Endothelial cell of umbilical vein (primary cell): ENCODE results near the gene TMEM266. TPM values are rescaled to one million over a fixed set of nuclear protein-coding genes. Genes with fewer than 3 reads are reported as not detected.

Experiments
- BruUV-seq: library from RNA; stranded (reverse); fragments of 400-500 nt; replicated peaks from 2 replicates; lab custom pipeline; 2021; lab: Mats Ljungman, UMichigan
- CTCF ChIA-PET: fragments of 300-600, 350-600 bp; sonication (Branson Sonifier 250); formaldehyde crosslinking; loops from one replicate; lab custom pipeline; 2021; ENCODE audit warnings: antibody characterized with exemption, inconsistent platforms; lab: Charles Lee
- POLR2A ChIA-PET: fragments of 300-600, 350-600 bp; sonication (Branson Sonifier 250); formaldehyde crosslinking; loops from one replicate; lab custom pipeline; 2021; ENCODE audit warnings: antibody characterized with exemption, inconsistent platforms; lab: Charles Lee
- DNase-seq: peaks from one replicate; pipeline ENCODE4 v3.0.0-alpha.2; 2011; ENCODE audit warnings: low read depth, low spot score
- FAIRE-seq: peaks from 2 replicates; lab custom pipeline; 2011; peaks lifted over from hg19 to GRCh38; lab: Jason Lieb, UNC
- H2AFZ ChIP-seq: 2 replicates; pipeline ENCODE4 v1.6.0; 2012; ENCODE audit warnings: low read depth, low read length, control low read depth, inconsistent platforms
- H3K27ac ChIP-seq: 2 replicates; pipeline ENCODE4 v1.5.1; 2011; ENCODE audit warnings: low read depth, mild to moderate bottlenecking, control low read depth, low read length, moderate library complexity; ENCODE audit not compliant: insufficient read depth
- H3K27me3 ChIP-seq, 2 experiments: 2 replicates each; pipeline versions ENCODE4 v1.6.0 to v1.6.1; 2011; ENCODE audit warnings: low read length in 2 of 2, mixed read lengths in 1 of 2; ENCODE audit not compliant: control insufficient read depth in 2 of 2, insufficient read depth in 2 of 2
- H3K36me3 ChIP-seq, 2 experiments: 2 replicates in 1 of 2; 3 replicates in 1 of 2; pipeline ENCODE4 v1.5.1; 2011; ENCODE audit warnings: low read length in 2 of 2, mild to moderate bottlenecking in 1 of 2, moderate library complexity in 1 of 2; ENCODE audit not compliant: control insufficient read depth in 2 of 2, insufficient read depth in 2 of 2; ENCODE audit errors: extremely low read depth in 1 of 2
- H3K4me1 ChIP-seq: 3 replicates; pipeline ENCODE4 v1.5.1; 2011; ENCODE audit warnings: mild to moderate bottlenecking, low read length; ENCODE audit not compliant: control insufficient read depth, insufficient read depth; ENCODE audit errors: extremely low read depth
- H3K4me2 ChIP-seq: 2 replicates; pipeline ENCODE4 v1.6.1; 2011; ENCODE audit warnings: low read length, control low read depth, mixed read lengths; ENCODE audit not compliant: insufficient read depth
- H3K4me3 ChIP-seq, 3 experiments: fragments of 200-600 bp in 1 of 3; sonication (generic), shearing (Covaris generic) in 1 of 3; replicated peaks in 1 of 3; 2 replicates each; pipeline ENCODE4 v1.5.1; 2011 to 2016; ENCODE audit warnings: control low read depth in 3 of 3, low read length in 3 of 3, mild to moderate bottlenecking in 2 of 3, inconsistent platforms in 1 of 3, low read depth in 1 of 3, moderate library complexity in 1 of 3; ENCODE audit not compliant: insufficient read depth in 1 of 3
- H3K79me2 ChIP-seq: 2 replicates; pipeline ENCODE4 v1.6.0; 2012; ENCODE audit warnings: low read length, inconsistent platforms; ENCODE audit not compliant: control insufficient read depth, insufficient read depth
- H3K9ac ChIP-seq: replicated peaks from 2 replicates; pipeline ENCODE3; 2011; ENCODE audit warnings: low read length, control low read depth; ENCODE audit not compliant: insufficient read depth; ENCODE audit errors: extremely low read depth
- H3K9me1 ChIP-seq: replicated peaks from 3 replicates; pipeline ENCODE4 v1.6.0; 2011; ENCODE audit warnings: mild to moderate bottlenecking, low read length; ENCODE audit not compliant: control insufficient read depth, insufficient read depth; ENCODE audit errors: extremely low read depth
- H3K9me3 ChIP-seq: replicated peaks from 2 replicates; pipeline ENCODE4 v1.5.1; 2012; ENCODE audit warnings: low read length, inconsistent platforms; ENCODE audit not compliant: control insufficient read depth, insufficient read depth
- H4K20me1 ChIP-seq: replicated peaks from 2 replicates; pipeline ENCODE3; 2011; ENCODE audit warnings: mild to moderate bottlenecking, low read length; ENCODE audit not compliant: control insufficient read depth, insufficient read depth; ENCODE audit errors: extremely low read depth
- CTCF ChIP-seq, 2 donors: IDR thresholded peaks; 1 replicate in 1 of 2; 2 replicates in 1 of 2; pipeline ENCODE4 v1.5.1; 2011; ENCODE audit warnings: low read length in 2 of 2, mild to moderate bottlenecking in 2 of 2, moderate library complexity in 2 of 2, control low read depth in 1 of 2, inconsistent platforms in 1 of 2, low read depth in 1 of 2; ENCODE audit not compliant: insufficient read depth in 1 of 2; ENCODE audit errors: extremely low read depth in 1 of 2
- EZH2 ChIP-seq: IDR thresholded peaks from 2 replicates; pipeline ENCODE4 v1.6.1; 2012; ENCODE audit warnings: borderline replicate concordance, low read depth, mild to moderate bottlenecking, moderate library complexity, low read length, inconsistent platforms; ENCODE audit not compliant: severe bottlenecking
- GATA2 ChIP-seq: IDR thresholded peaks from 2 replicates; pipeline ENCODE4 v1.7.0; 2011; ENCODE audit warnings: low read depth, mild to moderate bottlenecking, moderate library complexity, mixed read lengths, low read length; ENCODE audit not compliant: insufficient read length, insufficient read depth
- JUN ChIP-seq: IDR thresholded peaks from 2 replicates; pipeline ENCODE4 v1.6.1; 2011; ENCODE audit warnings: borderline replicate concordance, low read depth; ENCODE audit not compliant: insufficient read length, insufficient read depth
- MAX ChIP-seq: IDR thresholded peaks from 2 replicates; pipeline ENCODE4 v1.6.1; 2011; ENCODE audit not compliant: insufficient read depth, insufficient read length
- POLR2A ChIP-seq: IDR thresholded peaks from 2 replicates; pipeline ENCODE4 v1.6.1; 2012; ENCODE audit warnings: low read depth, mild to moderate bottlenecking, control low read depth, low read length
- POLR2AphosphoS5 ChIP-seq: IDR thresholded peaks from 2 replicates; pipeline ENCODE4 v1.6.1; 2012; ENCODE audit warnings: low read depth, mild to moderate bottlenecking, control low read depth, low read length, moderate library complexity; ENCODE audit not compliant: insufficient read depth
- dilution Hi-C: fragments of 300-500 bp; cut with MboI; formaldehyde crosslinking; loops from one replicate; pipeline ENCODE4 v1.15.0; 2019; ENCODE audit warnings: low sequenced_read_pairs; ENCODE audit not compliant: extremely low pct_ligation_motif_present
- intact Hi-C: fragments of 100-400 bp; cut with micrococcal nuclease; formaldehyde crosslinking; loops from one replicate; pipeline ENCODE4 v1.10.0; 2022
- polyA plus RNA-seq, 4 experiments: library from polyadenylated mRNA; depleted of rRNA in 3 of 4; stranded (reverse) in 3 of 4; unstranded in 1 of 4; fragments of >200 nt; gene quantifications; 2 replicates each; pipeline versions ENCODE4 v1.2.1 to v1.2.3, GENCODE V29; 2011 to 2012; ENCODE audit warnings: missing spikeins in 1 of 4
- total RNA-seq: library from RNA; stranded (reverse); gene quantifications from 2 replicates; pipeline ENCODE4 v1.2.3, GENCODE V29; 2021

Gene TMEM266
- total and polyA plus RNA-seq, 2 donors (not counting 3 experiments of a cell fraction or from before 2014, with no cell fraction given): not detected

- ChIA-PET POLR2A (no interaction called here), CTCF (interaction anchor here (1.0 to 1.4 kb wide), 2 partner anchors 16 to 65 kb away, joined by 3 to 12 read pairs; no protein-coding TSS in a partner anchor)
- no peak for FAIRE-seq
- TF ChIP-seq GATA2 (no peak), CTCF (IDR thresholded peaks at IDR 0.05; ENCODE audit: extremely low read depth in 1 of 2, insufficient read depth in 1 of 2, low read depth in 1 of 2, low read length in 2 of 2) (no peak), POLR2A (no peak)
- Histone ChIP-seq H3K9me3 (no peaks in the 10 kb centered on the region), H3K4me1 (no peaks in the 10 kb centered on the region), H4K20me1 (no peaks in the 10 kb centered on the region), H3K9ac (no peak overlapping the region), H3K9me1 (no peaks in the 10 kb centered on the region), H3K36me3 (no peaks in the 10 kb centered on the region), H2AFZ (no peak overlapping the region), H3K27ac (no peak overlapping the region), H3K27me3 (no peaks in the 10 kb centered on the region), H3K4me2 (no peak overlapping the region), H3K79me2 (no peaks in the 10 kb centered on the region), H3K4me3 (no peak overlapping the region)
- no peak for DNase-seq
- intact Hi-C loops: no loop called here
- BruUV-seq: no TSS peak
- dilution Hi-C loops: no loop called here
Observed at GRCh38 chr15:76123031-76123430, 63.2 kb downstream of the TMEM266 start.

GRCh38 chr15:76127169-76127568, 67.4 kb downstream of the TMEM266 start:
- H2AFZ ChIP-seq: no peak overlapping the region
- no peak overlapping the region for H3K4me3 ChIP-seq
- H3K9me3 ChIP-seq: no peaks in the 10 kb centered on the region
- peaks cover 0 to 4% of the 10 kb centered on the region in 2 experiments for H3K27me3 ChIP-seq
- H3K4me1 ChIP-seq: no peaks in the 10 kb centered on the region
- FAIRE-seq (no peak), DNase-seq (no peak)
- dilution Hi-C loops: no loop called here
- TF ChIP-seq POLR2A (no peak), JUN (no peak), GATA2 (no peak), EZH2 (no peak), MAX (no peak), POLR2AphosphoS5 (no peak)
- no TSS peak for BruUV-seq
- POLR2A ChIA-PET: no interaction called here
- H3K9me1 ChIP-seq: no peaks in the 10 kb centered on the region
- no peaks in the 10 kb centered on the region for H4K20me1 ChIP-seq
- CTCF ChIA-PET: interaction anchor here (3.5 kb wide), 1 partner anchor 12 kb away, joined by 19 read pairs; no protein-coding TSS in a partner anchor
- no peaks in the 10 kb centered on the region for H3K36me3 ChIP-seq
- H3K4me2 ChIP-seq: no peak overlapping the region
- no peaks in the 10 kb centered on the region for H3K79me2 ChIP-seq
- intact Hi-C loops: no loop called here
- H3K9ac ChIP-seq: no peak overlapping the region
- H3K27ac ChIP-seq: no peak overlapping the region
